Glomerular endothelial cell (primary cell): ENCODE data around the gene MYADM. TPM values are rescaled to one million over a fixed set of nuclear protein-coding genes. Genes with fewer than 3 reads are reported as not detected.

ENCODE experiments used
- DNase-seq: peaks from one replicate; pipeline ENCODE4 v3.0.0-alpha.2; 2011; ENCODE audit warnings: low read depth, low spot score; ENCODE audit errors: extremely low read depth
- total RNA-seq: library from RNA; depleted of rRNA; stranded (reverse); fragments of >200 nt; gene quantifications from 2 replicates; pipeline ENCODE4 v1.2.3, GENCODE V29; 2015

MYADM gene
- total RNA-seq, 1 donor from 2014 or later: 174 TPM

GRCh38 chr19:53883231-53883661 lies 15.6 kb downstream of the MYADM start:
- DNase-seq: no peak

DNA sequence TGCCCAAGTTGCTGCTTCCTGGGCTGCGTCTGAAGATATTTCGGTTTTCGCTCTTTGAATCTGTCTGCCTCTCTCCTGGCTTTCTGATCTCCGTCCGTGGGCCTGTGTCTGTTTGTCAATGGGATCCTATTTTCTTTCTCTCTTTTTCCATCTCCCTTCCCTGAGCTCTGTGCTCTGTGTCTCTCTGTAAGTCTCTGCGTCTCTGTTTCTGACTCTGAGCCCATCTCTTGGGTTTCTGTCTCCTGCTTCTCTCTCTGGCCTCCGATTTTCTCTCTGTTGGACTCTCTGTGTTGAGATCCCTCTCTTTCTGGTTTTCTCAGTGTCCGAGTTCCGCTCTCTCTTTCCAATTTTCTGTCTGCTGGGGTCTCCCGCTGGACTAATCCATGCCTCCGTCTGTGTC lies 16.1 kb downstream of the MYADM start:
- no peak for DNase-seq

GRCh38 chr19:53884256-53884655 lies 16.6 kb downstream of the MYADM start:
- no peak for DNase-seq

- DNase-seq: no peak
Observed at GRCh38 chr19:53885036-53885435, 17.4 kb downstream of the MYADM start.

GRCh38 chr19:53892301-53892980 lies 24.8 kb downstream of the MYADM start:
- no peak for DNase-seq

- DNase-seq: no peak
Observed at GRCh38 chr19:53892981-53893325, 25.3 kb downstream of the MYADM start.

- DNase-seq: no peak
Observed at GRCh38 chr19:53894707-53895106, 27.0 kb downstream of the MYADM start.

DNA sequence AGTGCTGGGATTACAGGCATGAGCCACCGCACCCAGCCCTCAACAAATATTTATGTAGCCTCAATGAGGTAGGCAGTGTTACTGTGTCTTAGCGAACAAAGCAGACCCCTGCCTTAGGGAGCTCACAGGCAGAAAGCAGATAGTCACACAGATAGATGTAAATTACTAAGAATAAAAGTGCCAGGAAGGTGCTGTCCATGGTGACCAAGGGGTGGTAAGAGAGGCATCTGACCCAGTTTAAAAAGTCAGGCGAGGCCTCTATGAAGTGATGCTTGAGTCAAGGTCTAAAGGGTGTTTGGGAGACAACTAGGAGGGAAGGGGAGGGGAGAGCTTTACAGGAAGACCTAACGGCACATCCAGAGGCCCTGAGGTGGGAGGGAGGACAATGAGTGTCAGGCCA lies 29.0 kb downstream of the MYADM start:
- DNase-seq: no peak

DNA sequence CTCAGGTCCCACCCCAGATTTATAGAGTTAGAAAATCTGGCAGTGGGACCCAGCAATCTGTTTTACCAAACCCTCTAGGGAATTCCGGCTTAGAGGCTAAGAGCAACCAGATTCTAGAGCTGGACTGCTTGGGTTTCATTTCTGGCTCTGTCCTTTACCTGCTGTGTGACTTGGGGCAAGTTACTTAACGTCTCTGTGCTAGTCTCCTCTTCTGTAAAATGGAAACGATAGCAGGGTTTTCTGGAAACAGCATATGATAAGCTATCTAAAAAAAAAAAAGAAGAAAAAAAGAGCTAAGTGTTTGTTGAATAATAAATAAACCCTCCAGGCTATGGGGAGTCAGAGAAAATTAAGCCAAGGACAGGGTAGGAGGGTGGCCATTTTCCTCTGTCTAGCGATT lies 29.8 kb downstream of the MYADM start:
- no peak for DNase-seq

- DNase-seq: no peak
Observed at GRCh38 chr19:53898166-53898565, 30.5 kb downstream of the MYADM start.

GRCh38 chr19:53898636-53899341 lies 31.1 kb downstream of the MYADM start:
- no peak for DNase-seq

GRCh38 chr19:53900191-53900860 lies 32.6 kb downstream of the MYADM start:
- no peak for DNase-seq

DNA sequence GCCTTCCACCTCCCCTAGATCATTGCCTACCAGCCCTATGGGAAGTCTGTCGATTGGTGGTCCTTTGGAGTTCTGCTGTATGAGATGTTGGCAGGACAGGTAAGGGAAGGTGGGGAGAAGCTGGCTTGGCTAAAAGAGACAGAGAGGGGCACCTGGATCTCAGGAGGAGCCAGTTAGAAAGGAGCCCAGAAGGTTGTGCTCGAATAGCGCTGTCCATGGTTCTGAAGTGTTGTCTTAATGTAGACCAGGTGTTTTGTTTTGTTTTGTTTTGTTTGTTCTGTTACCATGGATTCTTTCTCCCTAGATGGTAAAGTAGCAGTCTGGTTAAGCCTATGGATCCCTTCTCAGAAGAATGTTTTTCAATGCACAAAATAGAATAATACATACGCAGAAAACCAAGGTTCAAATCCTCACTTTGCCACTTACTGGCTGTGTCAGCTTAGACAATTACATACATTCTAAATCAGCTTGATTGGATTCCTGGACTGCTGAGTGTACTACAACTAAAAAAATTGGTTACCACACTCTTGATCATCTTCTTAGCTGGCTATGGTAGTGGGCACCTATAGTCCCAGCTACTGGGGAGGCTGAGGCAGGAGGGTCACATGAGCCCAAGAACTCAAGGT lies 35.5 kb downstream of the MYADM start:
- peak; percentile 29 for DNase-seq

GRCh38 chr19:53904909-53905308 lies 37.2 kb downstream of the MYADM start:
- DNase-seq: no peak

DNA sequence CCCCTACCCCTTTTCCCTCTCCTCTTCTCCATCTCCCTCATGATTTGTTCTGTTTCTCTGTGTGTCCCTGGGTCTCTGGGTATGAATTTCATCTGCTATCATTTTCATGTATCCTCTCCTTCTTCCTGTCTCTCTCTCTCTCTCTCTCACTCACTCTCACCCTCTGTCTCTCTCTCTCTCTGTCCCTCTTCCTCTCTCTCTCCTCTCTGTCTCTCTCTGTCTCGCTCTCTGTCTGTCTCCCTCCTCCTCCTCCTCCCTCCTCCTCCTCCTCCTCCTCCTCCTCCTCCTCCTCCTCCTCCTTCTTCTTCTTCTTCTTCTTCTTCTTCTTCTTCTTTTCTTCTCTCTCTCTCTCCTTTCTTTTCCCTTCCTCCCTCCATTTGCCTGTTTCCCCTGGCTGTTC lies 38.1 kb downstream of the MYADM start:
- DNase-seq: no peak

- no peak for DNase-seq
Observed at GRCh38 chr19:53906211-53907192, 38.8 kb downstream of the MYADM start.

- no peak for DNase-seq
Observed at GRCh38 chr19:53907193-53907581, 39.5 kb downstream of the MYADM start.

DNA sequence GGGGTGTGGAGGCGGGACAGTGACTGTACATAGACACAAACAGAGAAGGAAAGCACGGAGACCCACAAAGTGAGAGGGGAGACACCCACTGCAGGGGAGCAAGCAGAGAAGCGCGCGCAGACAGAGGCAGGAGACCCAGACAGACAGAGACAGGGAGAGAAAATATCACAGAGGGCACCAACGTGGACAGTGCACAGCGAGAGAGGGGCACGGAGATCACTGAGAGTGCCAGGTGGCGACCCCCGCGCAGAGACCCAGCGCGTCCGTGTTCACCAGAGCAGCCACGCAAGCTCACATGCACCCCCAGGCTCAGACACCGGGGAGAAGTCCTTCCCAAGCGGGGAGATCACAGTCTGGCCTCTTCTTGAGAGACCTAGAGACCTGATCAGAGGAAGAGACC lies 40.0 kb downstream of the MYADM start:
- no peak for DNase-seq

- DNase-seq: no peak
Observed at GRCh38 chr19:53908106-53908934, 40.6 kb downstream of the MYADM start.
